H7 (cell line): Measurements from ENCODE around the gene ADGRG6. TPM values are rescaled to one million over a fixed set of nuclear protein-coding genes. Genes with fewer than 3 reads are reported as not detected.

Source experiments
- DNase-seq: peaks from one replicate; pipeline ENCODE4 v3.0.0; 2012
- H3K27me3 ChIP-seq: 2 replicates; pipeline ENCODE4 v1.6.0; 2011; ENCODE audit warnings: mild to moderate bottlenecking, low read length; ENCODE audit not compliant: control insufficient read depth, insufficient read depth
- H3K36me3 ChIP-seq: replicated peaks from 2 replicates; pipeline ENCODE4 v1.5.1; 2011; ENCODE audit warnings: low read length; ENCODE audit not compliant: control insufficient read depth, insufficient read depth
- H3K4me3 ChIP-seq: 2 replicates; pipeline ENCODE4 v1.5.1; 2011; ENCODE audit warnings: low read depth, mild to moderate bottlenecking, control low read depth, low read length, moderate library complexity; ENCODE audit not compliant: insufficient read depth
- total RNA-seq: library from RNA; depleted of rRNA; stranded (reverse); fragments of >200 nt; shearing (Covaris generic); gene quantifications from 2 replicates; pipeline ENCODE4 v1.2.3, GENCODE V29; 2014

ADGRG6 gene
- total RNA-seq, 1 experiment from 2014 or later: 4.4 TPM

- no peak for DNase-seq
- no peaks in the 10 kb centered on the region for H3K36me3 ChIP-seq
Observed at GRCh38 chr6:142322504-142323198, 20.8 kb downstream of the ADGRG6 start.

GRCh38 chr6:142323377-142323776 lies 21.6 kb downstream of the ADGRG6 start:
- Histone ChIP-seq H3K36me3 (no peaks in the 10 kb centered on the region), H3K4me3 (no peak overlapping the region), H3K27me3 (no peaks in the 10 kb centered on the region)
- no peak for DNase-seq

More at GRCh38 chr6:142322504-142323198, 20.8 kb downstream of the ADGRG6 start:
- Histone ChIP-seq H3K4me3 (no peak overlapping the region), H3K27me3 (no peaks in the 10 kb centered on the region)

GRCh38 chr6:142324111-142324510 lies 22.3 kb downstream of the ADGRG6 start:
- H3K4me3 ChIP-seq: no peak overlapping the region
- H3K27me3 ChIP-seq: no peaks in the 10 kb centered on the region
- DNase-seq: no peak
- no peaks in the 10 kb centered on the region for H3K36me3 ChIP-seq

- Histone ChIP-seq H3K36me3 (no peaks in the 10 kb centered on the region), H3K4me3 (no peak overlapping the region), H3K27me3 (no peaks in the 10 kb centered on the region)
- DNase-seq: no peak
Observed at GRCh38 chr6:142325111-142325510, 23.3 kb downstream of the ADGRG6 start.

GRCh38 chr6:142326540-142326939 lies 24.7 kb downstream of the ADGRG6 start:
- Histone ChIP-seq H3K36me3 (no peaks in the 10 kb centered on the region), H3K27me3 (no peaks in the 10 kb centered on the region), H3K4me3 (no peak overlapping the region)
- no peak for DNase-seq

GRCh38 chr6:142328070-142328469 lies 26.3 kb downstream of the ADGRG6 start:
- no peaks in the 10 kb centered on the region for H3K36me3 ChIP-seq
- no peak for DNase-seq
- no peaks in the 10 kb centered on the region for H3K27me3 ChIP-seq
- no peak overlapping the region for H3K4me3 ChIP-seq

GRCh38 chr6:142329486-142330113 lies 27.8 kb downstream of the ADGRG6 start:
- H3K27me3 ChIP-seq: no peaks in the 10 kb centered on the region
- H3K4me3 ChIP-seq: no peak overlapping the region
- no peaks in the 10 kb centered on the region for H3K36me3 ChIP-seq
- no peak for DNase-seq

- H3K36me3 ChIP-seq: no peaks in the 10 kb centered on the region
- H3K27me3 ChIP-seq: no peaks in the 10 kb centered on the region
- DNase-seq: no peak
- no peak overlapping the region for H3K4me3 ChIP-seq
Observed at GRCh38 chr6:142331075-142331551, 29.3 kb downstream of the ADGRG6 start.

- DNase-seq: no peak
- H3K36me3 ChIP-seq: no peaks in the 10 kb centered on the region
- H3K4me3 ChIP-seq: no peak overlapping the region
- H3K27me3 ChIP-seq: no peaks in the 10 kb centered on the region
Observed at GRCh38 chr6:142331601-142332000, 29.8 kb downstream of the ADGRG6 start.

- no peaks in the 10 kb centered on the region for H3K36me3 ChIP-seq
- no peak for DNase-seq
- H3K4me3 ChIP-seq: no peak overlapping the region
- no peaks in the 10 kb centered on the region for H3K27me3 ChIP-seq
Observed at GRCh38 chr6:142332393-142333098, 30.7 kb downstream of the ADGRG6 start.

- DNase-seq: no peak
- Histone ChIP-seq H3K27me3 (no peaks in the 10 kb centered on the region), H3K36me3 (no peaks in the 10 kb centered on the region), H3K4me3 (no peak overlapping the region)
Observed at GRCh38 chr6:142333431-142333830, 31.6 kb downstream of the ADGRG6 start.

GRCh38 chr6:142334294-142334693 lies 32.5 kb downstream of the ADGRG6 start:
- Histone ChIP-seq H3K27me3 (no peaks in the 10 kb centered on the region), H3K4me3 (no peak overlapping the region), H3K36me3 (no peaks in the 10 kb centered on the region)
- no peak for DNase-seq

- Histone ChIP-seq H3K27me3 (no peaks in the 10 kb centered on the region), H3K4me3 (no peak overlapping the region), H3K36me3 (no peaks in the 10 kb centered on the region)
- no peak for DNase-seq
Observed at GRCh38 chr6:142335415-142335814, 33.6 kb downstream of the ADGRG6 start.

- no peaks in the 10 kb centered on the region for H3K36me3 ChIP-seq
- no peak for DNase-seq
- H3K4me3 ChIP-seq: no peak overlapping the region
- H3K27me3 ChIP-seq: no peaks in the 10 kb centered on the region
Observed at GRCh38 chr6:142336183-142336582, 34.4 kb downstream of the ADGRG6 start.

- Histone ChIP-seq H3K4me3 (no peak overlapping the region), H3K36me3 (no peaks in the 10 kb centered on the region), H3K27me3 (no peaks in the 10 kb centered on the region)
- DNase-seq: no peak
Observed at GRCh38 chr6:142336787-142337186, 35.0 kb downstream of the ADGRG6 start.
